ENCODE measurements around the gene PIP5K1B. TPM values are rescaled to one million over a fixed set of nuclear protein-coding genes. Genes with fewer than 3 reads are reported as not detected.

Gene PIP5K1B
- total RNA-seq, 1 experiment from 2014 or later, result not detected

DNA sequence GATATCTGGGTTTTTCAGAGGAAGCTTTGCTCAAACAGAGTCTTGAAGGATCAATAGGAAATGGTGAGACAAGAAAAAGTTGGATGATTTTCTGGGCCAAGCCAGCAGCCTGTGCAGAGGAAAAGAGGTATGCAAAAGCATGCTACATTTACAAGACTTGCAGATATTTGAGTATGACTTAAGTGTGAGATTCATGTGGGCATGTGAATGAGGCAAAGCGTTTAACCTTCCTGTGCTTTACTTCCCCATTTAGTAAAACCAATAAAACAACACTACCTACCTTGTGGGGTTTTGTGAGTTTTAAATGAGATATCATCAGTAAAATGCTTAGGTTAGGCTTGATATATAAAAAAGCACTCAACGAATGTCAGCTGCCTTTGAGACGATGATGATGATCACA lies 58.1 kb downstream of the PIP5K1B start:
- intact Hi-C loops (cut with micrococcal nuclease; ENCODE audit: unreplicated experiment), result no loop called here
- H3K4me1 ChIP-seq (ENCODE audit: insufficient read depth, low read length, poor library complexity, severe bottlenecking), result no peaks in the 10 kb centered on the region
- BruUV-seq (replicated peaks), result no TSS peak

DNA sequence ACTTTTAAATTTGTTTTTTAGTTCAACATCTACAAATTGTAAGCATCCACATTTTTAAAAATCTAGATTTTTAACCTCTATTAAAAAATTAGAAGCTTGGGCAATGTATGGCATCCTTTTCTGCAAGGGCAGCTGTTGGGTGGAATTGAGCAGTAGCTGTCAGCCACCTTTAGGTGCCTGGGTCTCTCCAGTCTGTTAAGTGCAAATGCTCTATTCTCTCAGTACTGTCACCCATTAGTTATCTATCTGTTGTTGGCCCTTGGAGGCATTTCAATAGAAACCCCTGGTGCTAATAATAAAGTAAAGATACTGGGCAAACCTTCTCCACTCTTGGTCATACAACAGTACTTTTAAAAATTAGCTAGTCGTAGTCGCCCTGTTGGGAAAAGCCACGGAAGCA lies 63.6 kb downstream of the PIP5K1B start:
- TF ChIP-seq, protein P1, sequence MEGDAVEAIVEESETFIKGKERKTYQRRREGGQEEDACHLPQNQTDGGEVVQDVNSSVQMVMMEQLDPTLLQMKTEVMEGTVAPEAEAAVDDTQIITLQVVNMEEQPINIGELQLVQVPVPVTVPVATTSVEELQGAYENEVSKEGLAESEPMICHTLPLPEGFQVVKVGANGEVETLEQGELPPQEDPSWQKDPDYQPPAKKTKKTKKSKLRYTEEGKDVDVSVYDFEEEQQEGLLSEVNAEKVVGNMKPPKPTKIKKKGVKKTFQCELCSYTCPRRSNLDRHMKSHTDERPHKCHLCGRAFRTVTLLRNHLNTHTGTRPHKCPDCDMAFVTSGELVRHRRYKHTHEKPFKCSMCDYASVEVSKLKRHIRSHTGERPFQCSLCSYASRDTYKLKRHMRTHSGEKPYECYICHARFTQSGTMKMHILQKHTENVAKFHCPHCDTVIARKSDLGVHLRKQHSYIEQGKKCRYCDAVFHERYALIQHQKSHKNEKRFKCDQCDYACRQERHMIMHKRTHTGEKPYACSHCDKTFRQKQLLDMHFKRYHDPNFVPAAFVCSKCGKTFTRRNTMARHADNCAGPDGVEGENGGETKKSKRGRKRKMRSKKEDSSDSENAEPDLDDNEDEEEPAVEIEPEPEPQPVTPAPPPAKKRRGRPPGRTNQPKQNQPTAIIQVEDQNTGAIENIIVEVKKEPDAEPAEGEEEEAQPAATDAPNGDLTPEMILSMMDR (conservative IDR thresholded peaks at IDR 0.05; ENCODE audit: low read depth, low read length), result no peak
- no peak for TF ChIP-seq EZH2 (IDR thresholded peaks at IDR 0.05; ENCODE audit: borderline replicate concordance, low read depth, low read length, poor library complexity, severe bottlenecking)
- no TSS peak for BruUV-seq (replicated peaks)
- intact Hi-C loops (cut with micrococcal nuclease; ENCODE audit: unreplicated experiment), result no loop called here
- no peak overlapping the region for H3K4me3 ChIP-seq (ENCODE audit: low read depth, low read length, poor library complexity, severe bottlenecking)
- no peaks in the 10 kb centered on the region for H3K36me3 ChIP-seq (ENCODE audit: insufficient read depth, low read length, poor library complexity, severe bottlenecking)
- H3K27ac ChIP-seq (ENCODE audit: low read depth, low read length, poor library complexity, severe bottlenecking), result no peak overlapping the region
- no peaks in the 10 kb centered on the region for H3K4me1 ChIP-seq (ENCODE audit: insufficient read depth, low read length, poor library complexity, severe bottlenecking)
- CTCF ChIA-PET, result no interaction called here
- H3K27me3 ChIP-seq (replicated peaks; ENCODE audit: insufficient read depth, low read depth, low read length, poor library complexity), result peaks cover 42% of the 10 kb centered on the region
- POLR2A ChIA-PET (ENCODE audit: low non-redundant PET), result no interaction called here
- no peaks in the 10 kb centered on the region for H3K9me3 ChIP-seq (ENCODE audit: low read depth, low read length, poor library complexity, severe bottlenecking)
- DNase-seq (ENCODE audit: low spot score), result no peak

More for the DNA sequence above, 58.1 kb downstream of the PIP5K1B start:
- peaks cover 50% of the 10 kb centered on the region for H3K27me3 ChIP-seq (replicated peaks; ENCODE audit: insufficient read depth, low read depth, low read length, poor library complexity)
- H3K36me3 ChIP-seq (ENCODE audit: insufficient read depth, low read length, poor library complexity, severe bottlenecking), result no peaks in the 10 kb centered on the region
- ChIA-PET CTCF (no interaction called here), POLR2A (ENCODE audit: low non-redundant PET) (no interaction called here)
- TF ChIP-seq EZH2 (IDR thresholded peaks at IDR 0.05; ENCODE audit: borderline replicate concordance, low read depth, low read length, poor library complexity, severe bottlenecking), result no peak
- TF ChIP-seq, protein P1 (conservative IDR thresholded peaks at IDR 0.05; ENCODE audit: low read depth, low read length), result no peak
- no peak overlapping the region for H3K27ac ChIP-seq (ENCODE audit: low read depth, low read length, poor library complexity, severe bottlenecking)
- H3K9me3 ChIP-seq (ENCODE audit: low read depth, low read length, poor library complexity, severe bottlenecking), result no peaks in the 10 kb centered on the region
- no peak for DNase-seq (ENCODE audit: low spot score)
- no peak overlapping the region for H3K4me3 ChIP-seq (ENCODE audit: low read depth, low read length, poor library complexity, severe bottlenecking)

DNA sequence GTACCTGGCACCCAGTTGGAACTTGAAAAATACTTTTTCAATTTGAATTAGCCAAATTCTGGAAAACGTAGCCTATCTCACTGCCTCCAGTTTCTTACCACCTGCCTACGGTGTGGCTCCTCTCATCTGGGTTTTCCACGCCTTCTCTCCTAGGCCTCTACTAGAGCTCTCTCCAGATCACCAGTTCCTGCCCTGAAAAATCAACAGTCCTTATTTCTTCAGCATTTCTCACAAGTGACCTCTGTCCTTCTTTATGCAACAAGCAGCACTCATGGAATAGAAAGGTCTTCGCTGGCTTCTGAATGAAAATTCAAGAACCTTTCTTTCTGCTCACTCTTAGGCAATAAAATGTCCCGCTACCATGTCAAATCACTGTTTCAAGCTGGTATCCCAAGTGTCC lies 64.8 kb downstream of the PIP5K1B start:
- Histone ChIP-seq H3K4me1 (ENCODE audit: insufficient read depth, low read length, poor library complexity, severe bottlenecking) (no peaks in the 10 kb centered on the region), H3K4me3 (ENCODE audit: low read depth, low read length, poor library complexity, severe bottlenecking) (no peak overlapping the region), H3K9me3 (ENCODE audit: low read depth, low read length, poor library complexity, severe bottlenecking) (no peaks in the 10 kb centered on the region), H3K36me3 (ENCODE audit: insufficient read depth, low read length, poor library complexity, severe bottlenecking) (no peaks in the 10 kb centered on the region), H3K27me3 (replicated peaks; ENCODE audit: insufficient read depth, low read depth, low read length, poor library complexity) (peaks cover 49% of the 10 kb centered on the region), H3K27ac (ENCODE audit: low read depth, low read length, poor library complexity, severe bottlenecking) (no peak overlapping the region)
- TF ChIP-seq, protein P1 (conservative IDR thresholded peaks at IDR 0.05; ENCODE audit: low read depth, low read length), result no peak
- no peak for TF ChIP-seq EZH2 (IDR thresholded peaks at IDR 0.05; ENCODE audit: borderline replicate concordance, low read depth, low read length, poor library complexity, severe bottlenecking)
- ChIA-PET POLR2A (ENCODE audit: low non-redundant PET) (no interaction called here), CTCF (no interaction called here)
- no TSS peak for BruUV-seq (replicated peaks)
- DNase-seq (ENCODE audit: low spot score), result no peak
- intact Hi-C loops (cut with micrococcal nuclease; ENCODE audit: unreplicated experiment), result no loop called here
